Kidney (tissue), 14 donors: ENCODE data around the gene SEPTIN1. TPM values are rescaled to one million over a fixed set of nuclear protein-coding genes. Genes with fewer than 3 reads are reported as not detected.

ENCODE experiments used
- DNase-seq, 5 donors: peaks; one replicate each; pipeline ENCODE4 v3.0.0-alpha.2; 2013 to 2020
- FAIRE-seq: peaks from 2 replicates; lab custom pipeline; 2012; peaks lifted over from hg19 to GRCh38; lab: Jason Lieb, UNC
- H3K27ac ChIP-seq, 2 donors: one replicate each; pipeline ENCODE4 v1.7.0; 2013; ENCODE audit warnings: low read depth in 2 of 2, low read length in 2 of 2, inconsistent platforms in 1 of 2
- H3K27me3 ChIP-seq: one replicate; pipeline ENCODE4 v1.7.1; 2013; ENCODE audit warnings: low read length, inconsistent platforms; ENCODE audit not compliant: control insufficient read depth, insufficient read depth
- H3K36me3 ChIP-seq, 3 donors: one replicate each; pipeline versions ENCODE4 v1.7.0 to v1.7.1; 2013; ENCODE audit warnings: low read length in 3 of 3, control low read depth in 1 of 3, inconsistent platforms in 1 of 3; ENCODE audit not compliant: insufficient read depth in 3 of 3, control insufficient read depth in 2 of 3
- H3K4me1 ChIP-seq, 3 donors: one replicate each; pipeline versions ENCODE4 v1.7.0 to v1.7.1; 2013; ENCODE audit warnings: low read length in 3 of 3, inconsistent platforms in 1 of 3, low read depth in 1 of 3; ENCODE audit not compliant: control insufficient read depth in 2 of 3, insufficient read depth in 2 of 3
- H3K4me3 ChIP-seq, 3 donors: one replicate each; pipeline versions ENCODE4 v1.7.0 to v1.8.1; 2013; ENCODE audit warnings: low read length in 3 of 3, control low read depth in 1 of 3, inconsistent platforms in 1 of 3
- H3K9ac ChIP-seq, 3 donors: one replicate each; pipeline versions ENCODE4 v1.7.0 to v1.7.1; 2013; ENCODE audit warnings: low read length in 3 of 3, control low read depth in 1 of 3, inconsistent platforms in 1 of 3
- H3K9me3 ChIP-seq, 3 donors: one replicate each; pipeline versions ENCODE4 v1.7.0 to v1.7.1; 2013; ENCODE audit warnings: low read length in 3 of 3, control low read depth in 1 of 3, inconsistent platforms in 1 of 3; ENCODE audit not compliant: control insufficient read depth in 2 of 3, insufficient read depth in 1 of 3
- CTCF ChIP-seq: IDR thresholded peaks from 3 replicates; pipeline ENCODE4 v1.5.1; 2012; ENCODE audit warnings: mild to moderate bottlenecking, moderate library complexity, borderline replicate concordance; ENCODE audit not compliant: insufficient read depth; ENCODE audit errors: extremely low read depth
- intact Hi-C: fragments of 100-400 bp; cut with DNase I; formaldehyde crosslinking; loops from one replicate; pipeline ENCODE4 v1.11.1; 2022
- polyA plus RNA-seq: library from polyadenylated mRNA; stranded (reverse); fragments of 350-450 nt; fragmentation: Illumina TruSeq; extraction: RNeasy Lipid Tissue Mini Kit (QIAGEN cat#74804); gene quantifications from one replicate; pipeline ENCODE4 v1.2.3, GENCODE V29; 2014; ENCODE audit warnings: low read depth, low replicate concordance; ENCODE audit not compliant: insufficient read depth
- total RNA-seq: library from RNA; stranded (reverse); fragmentation: NEBNext Ultra II Directional; extraction: Animal tissue kit (Norgen Biotek cat#: 25700); gene quantifications from one replicate; pipeline ENCODE4 v1.2.1, GENCODE V29; 2021
- donor health status: control.
- donor health status: control.
- donor health status: control.
- donor health status: control.
- donor health status: control.
- donor health status: DM: yes; HTN: yes; CAD: no.
- donor health status: Normal renal cell carcinoma (clear cell type).

The SEPTIN1 gene
- total and polyA plus RNA-seq, 2 donors from 2014 or later, result 5.0 to 12.8 TPM

- Histone ChIP-seq H3K9ac (no peak overlapping the region), H3K36me3 (peaks cover 2 to 30% (median 14%) of the 10 kb centered on the region in 3 donors), H3K27ac (no peak overlapping the region), H3K27me3 (no peaks in the 10 kb centered on the region), H3K9me3 (no peaks in the 10 kb centered on the region), H3K4me3 (no peak overlapping the region), H3K4me1 (peaks cover 0 to 29% (median 16%) of the 10 kb centered on the region in 3 donors)
- no peak for TF ChIP-seq CTCF
- FAIRE-seq (no peak), DNase-seq (peak in 1 of 5 donors; percentile 21)
- intact Hi-C loops, result no loop called here
These were observed 25.2 kb downstream of the SEPTIN1 start for GRCh38 chr16:30357085-30357714.

GRCh38 chr16:30356401-30357084 lies 25.8 kb downstream of the SEPTIN1 start:
- peaks cover 0 to 33% (median 22%) of the 10 kb centered on the region in 3 donors for H3K4me1 ChIP-seq
- H3K36me3 ChIP-seq, result peaks cover 2 to 36% (median 15%) of the 10 kb centered on the region in 3 donors
- DNase-seq (peak in 1 of 5 donors; percentile 70), FAIRE-seq (no peak)
- peak overlapping the region in 1 of 3 donors; percentile 97 for H3K4me3 ChIP-seq
- intact Hi-C loops, result no loop called here
- no peak for TF ChIP-seq CTCF
- H3K9me3 ChIP-seq, result no peaks in the 10 kb centered on the region
- no peak overlapping the region for H3K9ac ChIP-seq
- H3K27me3 ChIP-seq, result no peaks in the 10 kb centered on the region
- peak overlapping the region in 1 of 2 donors; percentile 98 for H3K27ac ChIP-seq

GRCh38 chr16:30355954-30356308 lies 26.4 kb downstream of the SEPTIN1 start:
- peak in 1 of 5 donors; percentile 75 for DNase-seq
- Histone ChIP-seq H3K9ac (peak overlapping the region; percentile 80 to 91 (median 85)), H3K4me3 (peak overlapping the region; percentile 74 to 97 (median 97)), H3K9me3 (no peaks in the 10 kb centered on the region), H3K27ac (peak overlapping the region; percentile 98), H3K36me3 (peaks cover 2 to 34% (median 15%) of the 10 kb centered on the region in 3 donors), H3K27me3 (no peaks in the 10 kb centered on the region), H3K4me1 (peaks cover 0 to 35% (median 23%) of the 10 kb centered on the region in 3 donors)
- TF ChIP-seq CTCF, result no peak
- FAIRE-seq, result no peak
- intact Hi-C loops, result no loop called here
